Stimulated activated naive CD4-positive, alpha-beta T cell (primary cell): Measurements from ENCODE around the gene TEX22.

Source experiments
- DNase-seq, 6 experiments: peaks; one replicate each; lab custom pipeline; 2025; lab: John Stamatoyannopoulos, UW

Gene TEX22

GRCh38 chr14:105456736-105457617, 58.6 kb downstream of the TEX22 start:
- no peak for DNase-seq

DNA sequence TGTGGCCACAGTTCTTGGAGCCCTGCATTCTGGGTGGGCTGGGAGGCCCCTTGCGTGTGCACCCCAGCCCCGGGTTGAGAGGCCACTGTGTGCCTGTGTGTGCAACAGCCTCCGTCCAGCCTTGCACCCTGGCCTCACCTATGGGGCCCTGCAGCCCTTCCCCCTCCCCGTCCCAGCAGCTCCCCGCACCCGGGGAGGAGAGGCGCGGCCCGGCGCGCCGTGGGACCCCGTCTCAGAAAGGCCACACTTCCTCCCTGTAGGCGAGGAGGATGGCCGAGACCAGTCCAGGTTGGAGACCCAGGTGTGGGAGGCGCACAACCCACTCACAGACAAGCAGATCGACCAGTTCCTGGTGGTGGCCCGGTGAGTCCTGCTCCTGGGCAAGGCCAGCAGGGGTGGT, 59.7 kb downstream of the TEX22 start:
- DNase-seq = no peak

- DNase-seq = no peak
Observed at GRCh38 chr14:105458571-105458970, 60.2 kb downstream of the TEX22 start.

- no peak for DNase-seq
Observed at GRCh38 chr14:105460116-105460515, 61.8 kb downstream of the TEX22 start.

DNA sequence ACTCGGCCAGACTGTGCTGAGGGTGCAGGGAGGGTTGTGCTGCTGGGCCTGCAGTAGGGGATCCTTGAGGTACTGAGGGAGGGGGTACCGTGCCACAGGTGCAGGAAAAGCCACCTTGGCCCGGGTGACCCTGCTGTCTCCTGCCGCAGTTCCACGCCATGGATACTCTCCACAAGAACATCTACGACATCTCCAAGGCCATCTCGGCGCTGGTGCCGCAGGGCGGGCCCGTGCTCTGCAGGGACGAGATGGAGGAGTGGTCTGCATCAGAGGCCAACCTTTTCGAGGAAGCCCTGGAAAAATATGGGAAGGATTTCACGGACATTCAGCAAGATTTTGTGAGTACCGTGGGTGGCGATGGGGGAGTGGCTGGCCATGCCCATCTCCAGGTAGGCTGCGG, 62.3 kb downstream of the TEX22 start:
- no peak for DNase-seq

DNA sequence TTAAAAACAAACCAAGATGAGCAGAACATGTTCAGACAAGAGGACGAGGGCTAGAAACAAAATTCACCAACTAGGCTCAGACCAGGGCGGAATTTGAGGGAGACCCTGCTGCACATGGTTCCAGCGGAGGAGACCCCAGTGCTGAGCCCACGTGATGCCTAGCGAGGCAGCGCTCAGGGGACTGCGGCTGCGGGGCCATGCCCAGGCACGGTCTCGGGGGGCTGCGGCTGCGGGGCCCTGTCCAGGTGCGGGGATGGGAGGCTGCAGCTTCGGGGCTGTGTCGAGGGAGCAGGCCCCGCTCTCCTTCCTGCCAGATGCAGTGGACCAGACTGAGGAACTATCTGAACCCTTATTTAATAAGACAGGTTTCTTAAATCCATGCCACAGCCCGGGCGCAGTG, 63.6 kb downstream of the TEX22 start:
- no peak for DNase-seq
